Activated T-helper 17 cell treated with anti-CD3 and anti-CD28 coated beads, Interleukin-2, amount 50 U/mL, for 72 hours (primary cell): Measurements from ENCODE around the gene SERPINB2. TPM values are rescaled to one million over a fixed set of nuclear protein-coding genes. Genes with fewer than 3 reads are reported as not detected.
"Not testable (repeated sequence)": the region's sequence is repeated elsewhere in the genome, so short reads cannot be mapped to it uniquely, and the experiment has no call there.

ENCODE experiments used
- ATAC-seq: fragments of 150-1000 bp; cut with Tn5 transposase; replicated peaks from 2 replicates; pipeline ENCODE4 v1.10.0; 2021; ENCODE audit warnings: mild to moderate bottlenecking, moderate library complexity
- H3K27ac Mint-ChIP-seq: one replicate; pipeline ENCODE4 v1.8.0; 2022; ENCODE audit warnings: mixed read lengths
- H3K27me3 Mint-ChIP-seq: one replicate; pipeline ENCODE4 v1.8.0; 2022; ENCODE audit warnings: mixed read lengths
- H3K36me3 Mint-ChIP-seq: one replicate; pipeline ENCODE4 v1.8.0; 2022; ENCODE audit warnings: low read depth, mild to moderate bottlenecking, mixed read lengths
- H3K4me1 Mint-ChIP-seq: one replicate; pipeline ENCODE4 v1.8.0; 2022; ENCODE audit warnings: mixed read lengths
- H3K4me3 Mint-ChIP-seq: one replicate; pipeline ENCODE4 v1.8.0; 2022; ENCODE audit warnings: mild to moderate bottlenecking, mixed read lengths
- H3K9me3 Mint-ChIP-seq: one replicate; pipeline ENCODE4 v1.8.0; 2022; ENCODE audit warnings: mixed read lengths
- total RNA-seq, 2 donors: library from RNA; stranded (reverse); gene quantifications; one replicate each; pipeline ENCODE4 v1.2.3, GENCODE V29; 2022

The SERPINB2 gene
- total RNA-seq, 2 donors from 2014 or later, result not detected

DNA sequence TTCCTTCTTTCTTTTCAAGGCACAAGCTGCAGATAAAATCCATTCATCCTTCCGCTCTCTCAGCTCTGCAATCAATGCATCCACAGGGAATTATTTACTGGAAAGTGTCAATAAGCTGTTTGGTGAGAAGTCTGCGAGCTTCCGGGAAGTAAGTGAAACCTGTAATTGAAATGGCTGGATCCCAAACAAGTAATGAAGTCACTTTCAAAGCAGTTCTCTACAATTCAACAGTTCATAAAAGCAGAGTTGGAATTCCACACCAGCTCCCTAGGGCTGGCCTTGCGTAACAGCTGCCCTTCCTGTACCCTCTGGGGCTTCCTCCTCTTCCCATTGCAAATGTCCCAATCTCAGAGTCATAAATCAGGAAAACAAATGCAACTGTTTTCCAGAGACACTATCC is 9.6 kb downstream of the SERPINB2 start:
- H3K4me3 Mint-ChIP-seq, result no peak overlapping the region
- ATAC-seq, result no peak
- H3K27me3 Mint-ChIP-seq, result peaks cover 7% of the 10 kb centered on the region
- H3K9me3 Mint-ChIP-seq, result no peaks in the 10 kb centered on the region
- no peaks in the 10 kb centered on the region for H3K4me1 Mint-ChIP-seq
- no peak overlapping the region for H3K27ac Mint-ChIP-seq
- no peaks in the 10 kb centered on the region for H3K36me3 Mint-ChIP-seq

- H3K27me3 Mint-ChIP-seq, result peaks cover 7% of the 10 kb centered on the region
- no peak overlapping the region for H3K27ac Mint-ChIP-seq
- no peak overlapping the region for H3K4me3 Mint-ChIP-seq
- no peaks in the 10 kb centered on the region for H3K4me1 Mint-ChIP-seq
- no peaks in the 10 kb centered on the region for H3K36me3 Mint-ChIP-seq
- H3K9me3 Mint-ChIP-seq, result no peaks in the 10 kb centered on the region
- ATAC-seq, result no peak
Measured at GRCh38 chr18:63899206-63899605, 11.7 kb downstream of the SERPINB2 start.

DNA sequence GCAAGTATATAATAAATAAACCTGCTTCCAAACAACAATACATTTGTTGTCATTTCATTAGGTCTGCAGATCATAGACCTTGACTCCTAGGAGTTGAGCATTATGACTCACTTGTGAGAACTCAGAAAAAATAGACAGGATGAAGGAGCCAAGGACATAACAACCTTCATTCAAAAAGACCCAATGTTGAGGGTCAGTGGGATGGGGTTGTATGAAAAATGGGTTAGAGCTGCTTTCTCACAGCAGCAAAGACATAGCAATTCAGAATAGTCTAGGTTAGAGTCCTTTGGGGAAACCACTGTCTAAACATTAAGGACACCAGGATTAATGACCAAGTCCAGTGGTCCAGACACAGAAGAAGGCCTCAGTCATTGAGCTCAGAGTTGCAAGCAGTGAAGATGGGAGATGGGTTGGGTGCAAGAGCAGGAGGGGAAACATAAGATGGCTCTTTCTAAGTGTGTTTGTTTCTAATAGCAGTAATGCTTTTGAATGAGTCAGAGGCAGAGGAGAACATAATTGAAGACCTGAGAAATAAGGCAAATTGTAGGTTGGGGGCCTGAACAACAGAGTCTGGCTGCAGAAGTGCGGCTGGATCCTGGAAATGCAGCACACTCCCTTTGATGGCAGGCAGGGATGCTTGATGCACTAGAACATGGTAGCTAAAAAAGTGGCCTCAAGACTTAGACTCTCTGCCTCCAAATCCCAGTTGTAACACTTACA is 16.5 kb downstream of the SERPINB2 start:
- H3K4me1 Mint-ChIP-seq, result no peaks in the 10 kb centered on the region
- H3K36me3 Mint-ChIP-seq, result no peaks in the 10 kb centered on the region
- no peak for ATAC-seq
- peaks cover 10% of the 10 kb centered on the region for H3K27me3 Mint-ChIP-seq
- no peak overlapping the region for H3K27ac Mint-ChIP-seq
- no peak overlapping the region for H3K4me3 Mint-ChIP-seq
- no peaks in the 10 kb centered on the region for H3K9me3 Mint-ChIP-seq

GRCh38 chr18:63904694-63905093 is 17.2 kb downstream of the SERPINB2 start:
- Mint-ChIP-seq H3K4me3 (no peak overlapping the region), H3K9me3 (no peaks in the 10 kb centered on the region), H3K4me1 (no peaks in the 10 kb centered on the region), H3K36me3 (no peaks in the 10 kb centered on the region), H3K27me3 (peaks cover 10% of the 10 kb centered on the region), H3K27ac (no peak overlapping the region)
- ATAC-seq, result no peak

DNA sequence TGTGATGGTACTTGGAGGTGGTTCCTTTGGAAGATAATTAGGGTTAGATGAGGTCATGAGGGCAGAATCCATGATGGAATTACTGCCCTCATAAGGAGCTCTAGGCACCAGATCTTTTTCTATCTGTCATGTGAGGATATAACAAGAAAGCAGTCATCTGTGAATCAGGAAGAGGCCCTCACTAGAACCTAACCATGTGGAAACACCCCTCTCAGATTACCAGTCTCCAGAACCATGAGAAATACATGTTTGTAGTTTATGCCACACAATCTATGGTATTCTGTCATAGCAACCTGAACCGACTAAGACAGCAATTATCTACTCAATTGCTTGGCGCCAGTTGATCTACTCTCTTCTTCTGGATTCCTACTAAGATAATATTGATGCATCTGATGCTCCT is 17.9 kb downstream of the SERPINB2 start:
- ATAC-seq, result no peak
- peaks cover 10% of the 10 kb centered on the region for H3K27me3 Mint-ChIP-seq
- no peaks in the 10 kb centered on the region for H3K4me1 Mint-ChIP-seq
- no peak overlapping the region for H3K4me3 Mint-ChIP-seq
- no peaks in the 10 kb centered on the region for H3K36me3 Mint-ChIP-seq
- H3K9me3 Mint-ChIP-seq, result no peaks in the 10 kb centered on the region
- H3K27ac Mint-ChIP-seq, result no peak overlapping the region

DNA sequence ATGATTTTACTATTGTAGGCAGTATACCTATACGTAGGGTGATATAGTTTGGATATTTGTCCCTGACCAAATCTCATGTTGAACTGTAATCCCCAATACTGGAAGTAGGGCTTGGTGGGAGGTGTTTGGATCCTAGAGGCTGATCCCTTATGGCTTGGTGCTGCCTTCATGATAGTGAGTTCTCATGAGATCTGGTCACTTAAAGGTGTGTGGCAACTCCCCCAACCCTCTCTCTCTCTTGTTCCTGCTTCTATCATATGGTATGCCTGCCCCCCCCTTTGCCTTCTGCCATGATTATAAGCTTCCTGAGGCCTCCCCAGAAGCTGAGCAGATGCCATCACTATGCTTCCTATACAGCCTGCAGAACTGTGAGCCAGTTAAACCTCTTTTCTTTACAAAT is 18.6 kb downstream of the SERPINB2 start:
- Mint-ChIP-seq H3K9me3 (no peaks in the 10 kb centered on the region), H3K4me1 (no peaks in the 10 kb centered on the region), H3K4me3 (no peak overlapping the region), H3K36me3 (no peaks in the 10 kb centered on the region), H3K27ac (no peak overlapping the region), H3K27me3 (peaks cover 12% of the 10 kb centered on the region)
- ATAC-seq, result no peak

GRCh38 chr18:63907664-63908063 is 20.2 kb downstream of the SERPINB2 start, which contains the start of gene SERPINB10:
SERPINB10 (plus strand) TSS chr18:63907958; CDS start chr18:63915511, 7,553 bp downstream.
- Mint-ChIP-seq H3K27me3 (peaks cover 12% of the 10 kb centered on the region), H3K36me3 (no peaks in the 10 kb centered on the region), H3K27ac (no peak within 1 kb of the TSS), H3K4me3 (no peak within 1 kb of the TSS), H3K9me3 (no peaks in the 10 kb centered on the region), H3K4me1 (no peaks in the 10 kb centered on the region)
- peak; percentile 40 for ATAC-seq

GRCh38 chr18:63908858-63909257 is 21.4 kb downstream of the SERPINB2 start:
- H3K4me1 Mint-ChIP-seq, result no peaks in the 10 kb centered on the region
- no peak overlapping the region for H3K27ac Mint-ChIP-seq
- peaks cover 23% of the 10 kb centered on the region for H3K27me3 Mint-ChIP-seq
- no peaks in the 10 kb centered on the region for H3K36me3 Mint-ChIP-seq
- no peaks in the 10 kb centered on the region for H3K9me3 Mint-ChIP-seq
- H3K4me3 Mint-ChIP-seq, result no peak overlapping the region
- ATAC-seq, result peak; percentile 24

- H3K36me3 Mint-ChIP-seq, result no peaks in the 10 kb centered on the region
- H3K9me3 Mint-ChIP-seq, result no peaks in the 10 kb centered on the region
- peaks cover 26% of the 10 kb centered on the region for H3K27me3 Mint-ChIP-seq
- no peak overlapping the region for H3K27ac Mint-ChIP-seq
- H3K4me3 Mint-ChIP-seq, result no peak overlapping the region
- ATAC-seq, result peak; percentile 46
- H3K4me1 Mint-ChIP-seq, result no peaks in the 10 kb centered on the region
Measured at GRCh38 chr18:63909870-63910269, 22.4 kb downstream of the SERPINB2 start.

DNA sequence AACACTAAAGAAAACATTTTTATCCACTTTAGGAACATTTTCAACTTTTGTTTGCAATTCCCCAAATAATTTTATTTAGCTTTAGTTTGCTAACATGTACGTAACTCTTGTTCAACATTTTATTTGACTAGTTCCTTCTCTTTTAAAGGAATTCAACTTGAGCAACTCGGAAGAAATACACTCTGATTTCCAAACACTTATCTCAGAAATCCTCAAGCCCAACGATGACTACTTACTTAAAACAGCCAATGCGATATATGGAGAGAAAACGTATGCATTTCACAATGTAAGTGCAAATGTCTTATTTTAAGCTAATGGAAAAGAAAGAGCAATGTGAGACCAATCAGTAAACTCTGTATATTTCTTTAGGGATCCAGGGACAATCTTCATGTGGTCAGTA is 30.3 kb downstream of the SERPINB2 start:
- Mint-ChIP-seq H3K27ac (no peak overlapping the region), H3K4me3 (no peak overlapping the region), H3K27me3 (peaks cover 35% of the 10 kb centered on the region), H3K9me3 (no peaks in the 10 kb centered on the region), H3K36me3 (no peaks in the 10 kb centered on the region), H3K4me1 (no peaks in the 10 kb centered on the region)
- ATAC-seq, result no peak

DNA sequence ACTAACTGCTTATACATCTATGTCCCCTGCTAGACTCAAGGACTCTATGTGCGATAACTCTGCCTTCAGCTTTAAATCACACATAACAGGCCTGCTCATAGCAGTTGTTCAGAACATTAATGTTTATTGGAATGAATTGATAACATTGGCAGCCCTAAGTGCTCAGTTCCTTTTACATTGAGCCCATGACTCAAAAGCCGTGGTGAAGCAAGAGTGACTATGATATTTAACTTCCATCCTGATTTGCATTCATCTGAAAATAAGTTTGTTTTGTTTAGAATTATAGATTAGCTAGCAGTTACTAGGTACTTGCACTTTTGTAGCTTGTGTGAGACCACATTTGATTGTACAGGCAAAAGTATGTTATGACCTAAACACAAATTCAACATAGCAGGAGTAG is 34.5 kb downstream of the SERPINB2 start:
- H3K4me1 Mint-ChIP-seq, result no peaks in the 10 kb centered on the region
- H3K36me3 Mint-ChIP-seq, result no peaks in the 10 kb centered on the region
- H3K27me3 Mint-ChIP-seq, result peaks cover 40% of the 10 kb centered on the region
- no peak for ATAC-seq
- H3K27ac Mint-ChIP-seq, result no peak overlapping the region
- H3K9me3 Mint-ChIP-seq, result no peaks in the 10 kb centered on the region
- no peak overlapping the region for H3K4me3 Mint-ChIP-seq

GRCh38 chr18:63924551-63924950 is 37.0 kb downstream of the SERPINB2 start:
- no peaks in the 10 kb centered on the region for H3K9me3 Mint-ChIP-seq
- no peak overlapping the region for H3K4me3 Mint-ChIP-seq
- H3K27ac Mint-ChIP-seq, result no peak overlapping the region
- H3K4me1 Mint-ChIP-seq, result no peaks in the 10 kb centered on the region
- no peaks in the 10 kb centered on the region for H3K36me3 Mint-ChIP-seq
- peaks cover 36% of the 10 kb centered on the region for H3K27me3 Mint-ChIP-seq
- ATAC-seq, result no peak

GRCh38 chr18:63928331-63928730 is 40.8 kb downstream of the SERPINB2 start:
- Mint-ChIP-seq H3K27ac (no peak overlapping the region), H3K4me1 (no peaks in the 10 kb centered on the region), H3K9me3 (no peaks in the 10 kb centered on the region), H3K4me3 (no peak overlapping the region), H3K27me3 (peaks cover 24% of the 10 kb centered on the region), H3K36me3 (no peaks in the 10 kb centered on the region)
- ATAC-seq, result no peak

GRCh38 chr18:63929369-63929768 is 41.9 kb downstream of the SERPINB2 start:
- H3K4me3 Mint-ChIP-seq, H3K4me1 Mint-ChIP-seq, H3K36me3 Mint-ChIP-seq, H3K9me3 Mint-ChIP-seq, H3K27ac Mint-ChIP-seq, ATAC-seq: not testable (repeated sequence)
- H3K27me3 Mint-ChIP-seq, result peaks cover 18% of the 10 kb centered on the region

DNA sequence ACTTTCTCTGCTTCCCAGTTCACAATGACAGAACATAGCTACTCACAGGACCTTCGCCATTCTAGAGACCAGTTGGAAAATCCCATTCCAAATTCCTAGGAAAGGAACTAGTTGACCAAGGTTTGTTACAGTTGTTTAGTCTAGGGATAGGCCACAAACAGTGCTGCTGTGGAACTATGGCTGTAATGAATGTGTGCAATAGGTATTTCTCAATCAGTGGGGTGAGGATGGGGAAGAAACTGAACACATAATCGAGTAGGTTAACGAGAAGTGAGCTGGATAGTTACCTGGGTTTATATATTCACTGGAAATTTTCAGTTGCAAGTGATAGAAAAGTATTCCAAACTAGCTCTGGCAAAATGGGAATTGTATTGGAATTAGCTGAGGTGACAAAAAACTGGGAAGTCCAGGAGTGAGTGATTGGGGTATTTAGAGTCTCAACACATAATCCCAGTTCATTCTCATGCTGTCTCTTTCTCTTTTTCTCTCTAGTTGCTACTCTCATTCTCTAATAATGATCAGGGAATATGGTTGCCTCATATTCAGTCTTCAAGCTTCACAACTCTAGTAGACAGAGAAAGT is 43.4 kb downstream of the SERPINB2 start:
- Mint-ChIP-seq H3K27ac (no peak overlapping the region), H3K4me3 (no peak overlapping the region), H3K4me1 (no peaks in the 10 kb centered on the region), H3K27me3 (peaks cover 13% of the 10 kb centered on the region), H3K9me3 (no peaks in the 10 kb centered on the region), H3K36me3 (no peaks in the 10 kb centered on the region)
- no peak for ATAC-seq
